GM23338 (cell line): Measurements from ENCODE around the gene C11orf71. TPM values are rescaled to one million over a fixed set of nuclear protein-coding genes. Genes with fewer than 3 reads are reported as not detected.

ENCODE experiments used
- ATAC-seq: fragments of 200-7000 bp; cut with Tn5 transposase; 3 replicates; pipeline ENCODE4 v1.9.1; 2020
- DNase-seq: peaks from one replicate; pipeline ENCODE4 v3.0.0-alpha.2; 2015; ENCODE audit warnings: low spot score
- H2AFZ ChIP-seq: fragments of 200-600 bp; sonication (generic); 2 replicates; pipeline ENCODE4 v1.8.0; 2016; ENCODE audit warnings: antibody characterized with exemption, mild to moderate bottlenecking, moderate library complexity
- H3F3A ChIP-seq: fragments of 200-600 bp; sonication (generic); replicated peaks from 2 replicates; pipeline ENCODE4 v1.8.0; 2017; ENCODE audit warnings: antibody characterized with exemption, mixed run types, low read depth
- H3K27ac ChIP-seq: fragments of 200-600 bp; sonication (generic); 2 replicates; pipeline ENCODE4 v1.6.1; 2016; ENCODE audit warnings: low read depth
- H3K27me3 ChIP-seq: fragments of 200-600 bp; sonication (generic); 2 replicates; pipeline ENCODE4 v1.8.0; 2016; ENCODE audit warnings: mild to moderate bottlenecking, mixed run types, moderate library complexity; ENCODE audit not compliant: insufficient read depth
- H3K36me3 ChIP-seq: fragments of 200-600 bp; sonication (generic); 2 replicates; pipeline ENCODE4 v1.8.0; 2016; ENCODE audit warnings: mild to moderate bottlenecking; ENCODE audit not compliant: insufficient read depth
- H3K4me1 ChIP-seq: fragments of 200-600 bp; sonication (generic); 2 replicates; pipeline ENCODE4 v1.8.0; 2016; ENCODE audit warnings: mild to moderate bottlenecking, moderate library complexity; ENCODE audit not compliant: insufficient read depth
- H3K4me2 ChIP-seq: fragments of 200-600 bp; sonication (generic); 2 replicates; pipeline ENCODE4 v1.7.1; 2017; ENCODE audit warnings: mixed run types
- H3K4me3 ChIP-seq: fragments of 200-600 bp; sonication (generic); 2 replicates; pipeline ENCODE4 v1.6.1; 2016; ENCODE audit warnings: mixed run types
- H3K79me2 ChIP-seq: fragments of 200-600 bp; sonication (generic); replicated peaks from 2 replicates; pipeline ENCODE4 v1.8.0; 2017; ENCODE audit warnings: mild to moderate bottlenecking; ENCODE audit not compliant: insufficient read depth
- H3K9me2 ChIP-seq: fragments of 200-600 bp; sonication (generic); 2 replicates; pipeline ENCODE4 v1.8.0; 2017; ENCODE audit not compliant: insufficient read depth
- H4K20me1 ChIP-seq: fragments of 200-600 bp; sonication (generic); replicated peaks from 2 replicates; pipeline ENCODE4 v1.8.0; 2017; ENCODE audit warnings: mild to moderate bottlenecking; ENCODE audit not compliant: insufficient read depth
- H3K27ac Mint-ChIP-seq: 2 replicates; pipeline ENCODE4 v1.8.0; 2020; ENCODE audit warnings: inconsistent platforms, mild to moderate bottlenecking, moderate library complexity, mixed read lengths
- H3K27me3 Mint-ChIP-seq: 3 replicates; pipeline ENCODE4 v1.8.0; 2022; ENCODE audit warnings: low read depth, mild to moderate bottlenecking, moderate library complexity, mixed read lengths, inconsistent platforms; ENCODE audit not compliant: insufficient read depth, poor library complexity
- H3K36me3 Mint-ChIP-seq: 3 replicates; pipeline ENCODE4 v1.8.0; 2021; ENCODE audit warnings: low read depth, mild to moderate bottlenecking, inconsistent platforms, moderate library complexity, mixed read lengths
- H3K4me1 Mint-ChIP-seq: 3 replicates; pipeline ENCODE4 v1.8.0; 2020; ENCODE audit warnings: mild to moderate bottlenecking, inconsistent platforms, mixed read lengths
- H3K4me3 Mint-ChIP-seq: 3 replicates; pipeline ENCODE4 v1.8.0; 2021; ENCODE audit warnings: moderate library complexity, mild to moderate bottlenecking, inconsistent platforms, mixed read lengths
- H3K9me3 Mint-ChIP-seq: 3 replicates; pipeline ENCODE4 v1.8.0; 2020; ENCODE audit warnings: moderate library complexity, mild to moderate bottlenecking, inconsistent platforms, mixed read lengths
- CREB1 ChIP-seq: fragments of 250-450 bp; sonication (Bioruptor Pico); IDR thresholded peaks from 2 replicates; pipeline ENCODE4 v1.5.0; 2020; ENCODE audit warnings: low read depth, mild to moderate bottlenecking, moderate library complexity
- CTCF ChIP-seq, 2 experiments: fragments of 200-600 bp in 1 of 2; sonication (generic) in 1 of 2; conservative IDR thresholded peaks; 2 replicates each; pipeline versions ENCODE4 v1.5.1 to v1.6.1; 2016 to 2017; ENCODE audit warnings: antibody characterized with exemption in 2 of 2, low read depth in 2 of 2, mild to moderate bottlenecking in 2 of 2, moderate library complexity in 1 of 2
- JUNB ChIP-seq: IDR thresholded peaks from one replicate; pipeline ENCODE4 v1.6.1; 2016; ENCODE audit warnings: antibody characterized with exemption; ENCODE audit not compliant: unreplicated experiment
- POLR2AphosphoS5 ChIP-seq: IDR thresholded peaks from 2 replicates; pipeline ENCODE4 v1.6.1; 2016; ENCODE audit warnings: antibody characterized with exemption, low read depth
- ZNF462 ChIP-seq: fragments of 250-450 bp; sonication (Bioruptor Pico); IDR thresholded peaks from 2 replicates; pipeline ENCODE4 v1.5.0; 2020; ENCODE audit warnings: mild to moderate bottlenecking, moderate library complexity
- polyA plus RNA-seq: library from polyadenylated mRNA; unstranded; fragments of >200 nt; fragmentation: Nextera tagmentation; extraction: Ambion mirVana; gene quantifications from 2 replicates; pipeline ENCODE4 v1.2.1, GENCODE V29; 2016
- total RNA-seq: library from RNA; depleted of rRNA; stranded (reverse); fragments of >200 nt; shearing (Covaris generic); gene quantifications from 2 replicates; pipeline ENCODE4 v1.2.3, GENCODE V29; 2014

The C11orf71 gene
- total and polyA plus RNA-seq, 2 experiments from 2014 or later = 5.8 to 8.7 TPM

- Histone ChIP-seq H3K9me2 (no peaks in the 10 kb centered on the region), H4K20me1 (no peaks in the 10 kb centered on the region), H3K27ac (no peak overlapping the region), H3K79me2 (peaks cover 11% of the 10 kb centered on the region), H3K4me3 (no peak overlapping the region), H3K4me2 (no peak overlapping the region), H3F3A (no peaks in the 10 kb centered on the region), H2AFZ (no peak overlapping the region), H3K4me1 (peaks cover 25% of the 10 kb centered on the region), H3K36me3 (no peaks in the 10 kb centered on the region; the same call in 1 of the 2 replicates), H3K27me3 (no peaks in the 10 kb centered on the region)
- DNase-seq = peak; percentile 67
- Mint-ChIP-seq H3K9me3 (no peaks in the 10 kb centered on the region), H3K27me3 (peaks cover 15% of the 10 kb centered on the region), H3K36me3 (peaks cover under 1% of the 10 kb centered on the region; the same call in 1 of the 3 replicates), H3K4me3 (no peak overlapping the region), H3K4me1 (peaks cover 30% of the 10 kb centered on the region), H3K27ac (peak overlapping the region; percentile 33; the same call in 1 of the 2 replicates)
- ATAC-seq = peak; percentile 25
- TF ChIP-seq JUNB (no peak), CREB1 (CRISPR knock-in tag) (no peak), POLR2AphosphoS5 (no peak), CTCF (conservative IDR thresholded peaks at IDR 0.05; ENCODE audit: low read depth in 2 of 2) (peak; percentile 51 to 71), ZNF462 (CRISPR knock-in tag) (no peak)
Observed at GRCh38 chr11:114395736-114396135, 4.6 kb downstream of the C11orf71 start.
